Esophagus muscularis mucosa (tissue), 4 donors: ENCODE data around the gene LY6G5C.

Source experiments
- EP300 ChIP-seq: sonication (generic); formaldehyde crosslinking; IDR thresholded peaks from one replicate; pipeline ENCODE4 v1.6.1; 2017; ENCODE audit warnings: antibody characterized with exemption
- POLR2AphosphoS5 ChIP-seq, 2 donors: sonication (generic); formaldehyde crosslinking; IDR thresholded peaks; one replicate each; pipeline ENCODE4 v1.6.1; 2017; ENCODE audit warnings: antibody characterized with exemption in 2 of 2
- TF ChIP-seq, protein P1 (sequence below), 3 experiments: fragments of 200-600 bp in 2 of 3; fragments of 450-650 bp in 1 of 3; sonication (generic) in 2 of 3; IDR thresholded peaks; one replicate each; pipeline ENCODE4 v1.5.1; 2017 to 2019; ENCODE audit warnings: antibody characterized with exemption in 3 of 3, mild to moderate bottlenecking in 2 of 3, moderate library complexity in 1 of 3

- TF ChIP-seq POLR2AphosphoS5 (IDR thresholded peaks at IDR 0.05): no peak
- TF ChIP-seq, protein P1, sequence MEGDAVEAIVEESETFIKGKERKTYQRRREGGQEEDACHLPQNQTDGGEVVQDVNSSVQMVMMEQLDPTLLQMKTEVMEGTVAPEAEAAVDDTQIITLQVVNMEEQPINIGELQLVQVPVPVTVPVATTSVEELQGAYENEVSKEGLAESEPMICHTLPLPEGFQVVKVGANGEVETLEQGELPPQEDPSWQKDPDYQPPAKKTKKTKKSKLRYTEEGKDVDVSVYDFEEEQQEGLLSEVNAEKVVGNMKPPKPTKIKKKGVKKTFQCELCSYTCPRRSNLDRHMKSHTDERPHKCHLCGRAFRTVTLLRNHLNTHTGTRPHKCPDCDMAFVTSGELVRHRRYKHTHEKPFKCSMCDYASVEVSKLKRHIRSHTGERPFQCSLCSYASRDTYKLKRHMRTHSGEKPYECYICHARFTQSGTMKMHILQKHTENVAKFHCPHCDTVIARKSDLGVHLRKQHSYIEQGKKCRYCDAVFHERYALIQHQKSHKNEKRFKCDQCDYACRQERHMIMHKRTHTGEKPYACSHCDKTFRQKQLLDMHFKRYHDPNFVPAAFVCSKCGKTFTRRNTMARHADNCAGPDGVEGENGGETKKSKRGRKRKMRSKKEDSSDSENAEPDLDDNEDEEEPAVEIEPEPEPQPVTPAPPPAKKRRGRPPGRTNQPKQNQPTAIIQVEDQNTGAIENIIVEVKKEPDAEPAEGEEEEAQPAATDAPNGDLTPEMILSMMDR (IDR thresholded peaks at IDR 0.05): no peak
- no peak for TF ChIP-seq EP300
Observed at GRCh38 chr6:31666337-31666965, 14.4 kb downstream of the LY6G5C start.
